Breast epithelium (tissue), 3 donors: ENCODE measurements around the gene RAP2B.

Experiments
- CTCF ChIP-seq, 3 donors: fragments of 450-650 bp; IDR thresholded peaks; one replicate each; pipeline ENCODE4 v1.5.1; 2016 to 2017; ENCODE audit warnings: antibody characterized with exemption in 3 of 3, mild to moderate bottlenecking in 3 of 3, moderate library complexity in 3 of 3
- POLR2AphosphoS5 ChIP-seq, 3 donors: sonication (generic); formaldehyde crosslinking; IDR thresholded peaks; one replicate each; pipeline ENCODE4 v1.6.1; 2017; ENCODE audit warnings: antibody characterized with exemption in 3 of 3

GRCh38 chr3:153169793-153170383 lies 7.9 kb downstream of the RAP2B start:
- no peak for TF ChIP-seq POLR2AphosphoS5 (IDR thresholded peaks at IDR 0.05)
- no peak for TF ChIP-seq CTCF (IDR thresholded peaks at IDR 0.05)
